MCF 10A (cell line): Measurements from ENCODE around the gene WNT7A. TPM values are rescaled to one million over a fixed set of nuclear protein-coding genes. Genes with fewer than 3 reads are reported as not detected.

Source experiments
- BruUV-seq: library from RNA; stranded (reverse); fragments of 400-500 nt; replicated peaks from 2 replicates; lab custom pipeline; 2021; lab: Mats Ljungman, UMichigan
- CTCF ChIA-PET: fragments of 300-600 bp; sonication (Branson Sonifier 250); formaldehyde crosslinking; extraction: SDS; loops from one replicate; lab custom pipeline; 2021; ENCODE audit warnings: antibody characterized with exemption, inconsistent platforms; lab: Yijun Ruan, JAX
- POLR2A ChIA-PET: fragments of 300-600, 350-650 bp; sonication (Branson Sonifier 250); formaldehyde crosslinking; extraction: SDS; loops from one replicate; lab custom pipeline; 2020; ENCODE audit warnings: antibody characterized with exemption, inconsistent platforms; lab: Yijun Ruan, JAX
- DNase-seq: peaks from one replicate; pipeline ENCODE4 v3.0.0-alpha.2; 2018; ENCODE audit not compliant: unreplicated experiment
- H3K27ac Mint-ChIP-seq: one replicate; pipeline ENCODE4 v1.8.0; 2022; ENCODE audit warnings: mild to moderate bottlenecking, low read depth, mixed read lengths; ENCODE audit not compliant: unreplicated experiment
- H3K27me3 Mint-ChIP-seq: one replicate; pipeline ENCODE4 v1.8.0; 2022; ENCODE audit warnings: mixed read lengths; ENCODE audit not compliant: insufficient read depth, unreplicated experiment
- H3K36me3 Mint-ChIP-seq: one replicate; pipeline ENCODE4 v1.8.0; 2022; ENCODE audit warnings: mild to moderate bottlenecking, moderate library complexity, mixed read lengths; ENCODE audit not compliant: insufficient read depth, unreplicated experiment
- H3K4me1 Mint-ChIP-seq: one replicate; pipeline ENCODE4 v1.8.0; 2022; ENCODE audit warnings: mixed read lengths; ENCODE audit not compliant: insufficient read depth, unreplicated experiment
- H3K4me3 Mint-ChIP-seq: one replicate; pipeline ENCODE4 v1.8.0; 2022; ENCODE audit warnings: mild to moderate bottlenecking, moderate library complexity, mixed read lengths; ENCODE audit not compliant: unreplicated experiment
- H3K9me3 Mint-ChIP-seq: one replicate; pipeline ENCODE4 v1.8.0; 2022; ENCODE audit warnings: mixed read lengths; ENCODE audit not compliant: unreplicated experiment
- CTCF ChIP-seq: fragments of 200-600 bp; IDR thresholded peaks from one replicate; pipeline ENCODE4 v1.8.0; 2022; ENCODE audit warnings: antibody characterized with exemption, mild to moderate bottlenecking; ENCODE audit not compliant: unreplicated experiment
- intact Hi-C: fragments of 100-400 bp; cut with micrococcal nuclease; formaldehyde crosslinking; loops from 2 replicates; pipeline ENCODE4 v1.14.1; 2022
- total RNA-seq: library from RNA; stranded (reverse); gene quantifications from 2 replicates; pipeline ENCODE4 v1.2.3, GENCODE V29; 2022

WNT7A gene
- total RNA-seq, 1 experiment from 2014 or later = 0.47 TPM

GRCh38 chr3:13818919-13819318, 61.0 kb downstream of the WNT7A start:
- Mint-ChIP-seq H3K36me3 (no peaks in the 10 kb centered on the region), H3K4me1 (peaks cover 11% of the 10 kb centered on the region), H3K9me3 (peaks cover 24% of the 10 kb centered on the region), H3K27ac (no peak overlapping the region), H3K4me3 (no peak overlapping the region), H3K27me3 (no peaks in the 10 kb centered on the region)
- ChIA-PET CTCF (interaction anchor here (0.7 to 0.9 kb wide), 2 partner anchors 61 to 384 kb away, joined by 3 to 4 read pairs; no protein-coding TSS in a partner anchor), POLR2A (no interaction called here)
- intact Hi-C loops = no loop called here
- no TSS peak for BruUV-seq
- TF ChIP-seq CTCF = no peak
- DNase-seq = no peak

- no TSS peak for BruUV-seq
- no peaks in the 10 kb centered on the region for H3K27me3 Mint-ChIP-seq
- TF ChIP-seq CTCF = no peak
- intact Hi-C loops = no loop called here
- H3K36me3 Mint-ChIP-seq = no peaks in the 10 kb centered on the region
- H3K4me1 Mint-ChIP-seq = no peaks in the 10 kb centered on the region
- no peak overlapping the region for H3K4me3 Mint-ChIP-seq
- H3K9me3 Mint-ChIP-seq = peaks cover 18% of the 10 kb centered on the region
- no peak overlapping the region for H3K27ac Mint-ChIP-seq
- DNase-seq = no peak
- CTCF ChIA-PET = no interaction called here
- POLR2A ChIA-PET = no interaction called here
These were observed 64.7 kb downstream of the WNT7A start for GRCh38 chr3:13815088-13815683.

- BruUV-seq = no TSS peak
- Mint-ChIP-seq H3K4me3 (no peak overlapping the region), H3K9me3 (peaks cover 23% of the 10 kb centered on the region), H3K27ac (no peak overlapping the region), H3K36me3 (no peaks in the 10 kb centered on the region), H3K27me3 (no peaks in the 10 kb centered on the region), H3K4me1 (no peaks in the 10 kb centered on the region)
- DNase-seq = no peak
- ChIA-PET CTCF (no interaction called here), POLR2A (interaction anchor here (0.7 kb wide), 1 partner anchor 166 kb away, joined by 3 read pairs; no protein-coding TSS in a partner anchor)
- intact Hi-C loops = no loop called here
- no peak for TF ChIP-seq CTCF
These were observed 67.8 kb downstream of the WNT7A start for GRCh38 chr3:13812034-13812471.

- BruUV-seq = no TSS peak
- Mint-ChIP-seq H3K4me1 (no peaks in the 10 kb centered on the region), H3K4me3 (no peak overlapping the region), H3K9me3 (peaks cover 18% of the 10 kb centered on the region), H3K36me3 (no peaks in the 10 kb centered on the region), H3K27ac (no peak overlapping the region), H3K27me3 (no peaks in the 10 kb centered on the region)
- intact Hi-C loops = no loop called here
- POLR2A ChIA-PET = interaction anchor here (0.7 kb wide), 1 partner anchor 166 kb away, joined by 3 read pairs; no protein-coding TSS in a partner anchor
- CTCF ChIA-PET = no interaction called here
- TF ChIP-seq CTCF = no peak
- no peak for DNase-seq
These were observed 68.3 kb downstream of the WNT7A start for GRCh38 chr3:13811614-13812013.
